GM21619 (cell line): Measurements from ENCODE around the gene SYPL1.

ENCODE experiments used
- ATAC-seq: cut with Tn5 transposase; IDR thresholded peaks from one replicate; pipeline ENCODE4 v1.9.1; 2021; ENCODE audit not compliant: unreplicated experiment

SYPL1 gene

DNA sequence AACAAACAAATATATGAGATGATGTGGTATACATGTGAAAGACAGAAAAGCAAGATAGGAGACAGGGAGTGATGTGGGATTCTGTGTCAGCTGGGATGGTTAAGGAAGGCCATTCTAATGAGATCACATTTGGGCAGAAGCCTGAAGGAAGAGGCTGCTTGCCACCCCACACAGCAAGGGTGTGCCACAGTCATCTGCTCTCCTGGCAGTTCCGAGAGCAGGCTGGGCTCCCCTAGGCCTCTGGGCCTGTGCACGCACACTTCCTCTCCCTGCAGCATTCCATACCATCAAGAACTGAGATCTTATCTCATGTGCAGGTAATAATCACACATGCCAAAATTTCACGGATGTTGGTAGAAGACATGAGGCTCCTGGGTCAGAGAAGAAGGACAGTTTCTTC lies 43.1 kb downstream of the SYPL1 start:
- no peak for ATAC-seq

- ATAC-seq, result no peak
These were observed 43.6 kb downstream of the SYPL1 start for GRCh38 chr7:106068538-106068961.

GRCh38 chr7:106067678-106068077 lies 44.4 kb downstream of the SYPL1 start:
- no peak for ATAC-seq

DNA sequence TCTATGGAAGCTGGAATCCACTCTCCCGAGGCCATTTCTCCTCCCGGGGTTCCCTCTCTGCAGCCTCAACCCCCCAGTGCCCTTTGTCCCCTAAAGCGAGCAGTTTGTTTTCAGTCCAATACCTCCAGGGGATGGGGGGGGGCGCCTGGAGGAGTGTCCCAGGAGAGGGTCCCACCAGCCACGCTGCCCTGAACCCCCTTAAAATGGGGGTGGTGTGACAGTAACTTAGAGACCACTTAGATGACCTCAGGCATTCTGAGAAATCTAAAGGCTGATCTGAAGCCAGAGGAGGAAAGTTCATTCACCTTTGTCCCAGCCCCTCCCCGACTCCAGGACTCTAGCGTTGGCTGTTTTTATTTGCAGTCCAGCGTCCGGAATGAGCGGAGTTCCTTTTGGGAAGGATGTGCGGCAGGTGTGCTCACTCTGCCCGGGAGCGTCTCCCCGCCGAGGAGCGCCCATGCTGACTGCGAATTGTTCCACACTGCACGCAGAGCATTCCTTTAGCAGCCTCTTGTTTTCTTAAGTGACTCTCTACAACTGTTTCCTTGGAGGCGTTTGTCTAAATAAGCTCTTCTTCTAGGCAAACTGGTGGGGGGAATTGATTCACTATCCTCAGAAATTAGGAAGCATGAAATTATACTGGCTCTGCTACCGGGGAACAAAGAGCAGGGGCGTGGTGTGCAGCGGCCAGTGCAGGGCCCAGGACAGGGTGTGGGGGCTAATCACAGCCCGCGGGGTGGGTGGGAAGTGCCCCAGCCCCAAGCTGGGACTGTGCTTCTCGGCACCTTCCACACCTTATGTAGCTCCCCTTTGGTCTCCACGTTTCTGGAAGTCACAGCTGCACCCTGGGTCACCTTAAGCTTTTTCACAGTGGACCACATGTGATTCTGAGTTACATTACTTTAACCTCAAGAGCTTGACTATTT lies 46.3 kb downstream of the SYPL1 start:
- no peak for ATAC-seq

DNA sequence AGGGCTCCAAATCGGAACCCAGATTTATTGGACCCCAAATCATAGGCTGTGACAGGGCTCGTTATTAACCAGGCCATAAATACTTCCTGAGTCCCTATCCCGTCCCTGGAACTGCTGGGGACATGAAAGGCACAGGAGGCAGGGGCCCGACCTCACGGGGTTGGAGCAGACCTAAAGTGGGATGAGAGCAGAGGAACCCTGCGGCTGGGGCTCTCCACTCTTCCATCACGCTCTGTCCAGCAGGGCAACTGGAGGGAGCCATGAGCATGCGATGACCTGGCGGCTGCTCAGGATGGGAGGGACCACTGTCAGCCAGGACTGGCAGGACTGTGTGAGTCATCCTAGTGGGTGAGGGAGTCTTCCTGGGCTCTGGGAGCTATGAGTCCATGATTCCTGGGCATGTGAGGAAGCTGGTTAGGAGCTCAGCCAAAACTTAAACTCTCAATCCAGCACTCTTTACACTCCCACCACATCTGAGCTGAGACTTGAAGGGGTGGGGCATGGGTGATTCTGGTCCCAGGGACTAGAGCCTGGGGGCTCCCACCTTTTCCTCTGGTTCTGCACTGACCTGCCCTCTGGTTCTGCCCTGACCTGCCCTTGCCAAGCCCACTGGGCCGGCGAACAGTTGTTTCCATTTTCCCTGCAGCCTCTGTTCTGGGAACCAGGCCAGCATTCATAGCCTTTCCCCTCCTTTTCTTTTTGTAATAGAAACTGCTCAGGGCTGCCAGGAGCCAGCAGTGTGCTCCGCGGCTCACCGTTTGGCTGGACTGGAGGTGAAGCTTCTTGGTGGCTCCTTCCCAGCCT lies 47.1 kb downstream of the SYPL1 start:
- ATAC-seq, result no peak

DNA sequence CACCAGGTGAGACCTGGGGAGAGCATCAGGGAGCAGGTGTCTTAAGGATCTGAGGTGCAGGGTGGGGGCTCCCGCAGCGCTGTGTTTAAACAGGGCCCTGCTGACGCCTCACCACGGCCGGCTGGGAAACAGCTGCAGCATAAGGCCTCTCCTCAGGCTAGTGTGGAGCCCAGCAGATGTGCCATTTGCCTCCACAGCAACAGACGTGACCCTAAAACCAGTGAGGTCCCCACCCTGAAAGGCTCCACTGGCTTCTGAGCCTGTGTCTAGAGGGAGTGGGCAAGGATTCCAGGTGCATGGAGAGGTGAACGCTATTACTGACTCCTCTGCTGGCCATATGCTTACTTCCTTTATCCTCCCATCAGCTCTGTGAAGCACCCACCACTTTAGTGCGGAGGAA lies 47.8 kb downstream of the SYPL1 start:
- no peak for ATAC-seq

GRCh38 chr7:106063692-106064091 lies 48.4 kb downstream of the SYPL1 start:
- ATAC-seq, result no peak

DNA sequence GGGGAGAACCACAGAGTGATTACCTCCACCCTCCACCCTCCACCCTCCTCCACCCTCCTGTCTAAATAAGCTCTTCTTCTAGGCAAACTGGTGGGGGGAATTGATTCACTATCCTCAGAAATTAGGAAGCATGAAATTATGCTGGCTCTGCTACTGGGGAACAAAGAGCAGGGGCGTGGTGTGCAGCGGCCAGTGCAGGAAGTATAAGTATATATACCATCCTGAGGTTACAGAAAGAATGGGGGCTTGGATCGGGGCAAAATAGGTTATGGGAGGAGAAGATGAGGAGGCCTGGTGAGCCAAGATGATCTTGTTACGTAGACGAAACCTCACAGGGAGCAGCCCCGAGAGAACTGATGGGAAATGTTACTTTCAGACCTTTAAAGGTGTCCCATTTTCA lies 49.1 kb downstream of the SYPL1 start:
- no peak for ATAC-seq

DNA sequence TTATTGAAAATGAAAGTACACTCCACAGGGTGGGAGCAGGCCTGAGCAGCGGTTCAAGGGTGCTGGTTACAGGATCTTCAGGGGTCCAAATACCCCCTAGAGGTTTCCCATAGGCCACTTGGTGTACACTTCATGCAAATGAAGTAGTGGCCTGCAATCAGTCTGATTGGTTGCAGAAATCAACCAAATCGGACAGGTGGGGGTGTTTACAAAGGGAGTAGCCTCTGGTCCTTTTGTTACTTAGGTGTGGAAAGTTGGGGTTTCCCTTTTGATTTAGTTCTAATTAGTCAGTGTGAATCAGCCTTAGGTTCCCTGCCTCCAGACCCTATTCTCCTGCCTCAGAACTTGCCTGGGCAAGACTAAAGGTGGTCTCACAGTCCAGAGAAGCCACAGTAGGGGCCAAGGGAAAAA lies 49.6 kb downstream of the SYPL1 start:
- no peak for ATAC-seq

DNA sequence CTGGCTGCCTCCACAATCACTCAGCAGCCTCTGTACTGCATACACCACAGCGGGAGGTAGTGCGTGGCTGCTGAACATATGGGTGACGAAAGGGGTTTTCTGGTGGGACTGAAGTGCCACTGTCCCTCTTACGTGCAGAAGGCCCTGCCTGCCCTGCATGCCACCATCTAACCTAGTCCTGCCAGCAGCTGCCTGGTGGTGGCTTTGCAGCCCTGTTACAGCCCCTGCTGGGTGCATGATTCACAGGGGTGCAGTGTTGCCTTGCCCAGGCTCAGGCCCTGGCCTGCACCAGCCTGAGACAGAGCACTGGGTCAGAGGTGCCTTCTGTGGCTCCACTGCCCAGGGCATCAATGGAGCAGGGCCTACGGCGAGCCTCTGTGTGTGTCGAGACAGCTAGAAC lies 50.1 kb downstream of the SYPL1 start:
- ATAC-seq, result no peak

GRCh38 chr7:106061301-106061979 lies 50.7 kb downstream of the SYPL1 start:
- peak; percentile 25 for ATAC-seq

- ATAC-seq, result no peak
These were observed 51.7 kb downstream of the SYPL1 start for GRCh38 chr7:106060394-106060920.

- ATAC-seq, result no peak
These were observed 52.6 kb downstream of the SYPL1 start for GRCh38 chr7:106059556-106059955.

GRCh38 chr7:106058928-106059324 lies 53.2 kb downstream of the SYPL1 start:
- ATAC-seq, result no peak

DNA sequence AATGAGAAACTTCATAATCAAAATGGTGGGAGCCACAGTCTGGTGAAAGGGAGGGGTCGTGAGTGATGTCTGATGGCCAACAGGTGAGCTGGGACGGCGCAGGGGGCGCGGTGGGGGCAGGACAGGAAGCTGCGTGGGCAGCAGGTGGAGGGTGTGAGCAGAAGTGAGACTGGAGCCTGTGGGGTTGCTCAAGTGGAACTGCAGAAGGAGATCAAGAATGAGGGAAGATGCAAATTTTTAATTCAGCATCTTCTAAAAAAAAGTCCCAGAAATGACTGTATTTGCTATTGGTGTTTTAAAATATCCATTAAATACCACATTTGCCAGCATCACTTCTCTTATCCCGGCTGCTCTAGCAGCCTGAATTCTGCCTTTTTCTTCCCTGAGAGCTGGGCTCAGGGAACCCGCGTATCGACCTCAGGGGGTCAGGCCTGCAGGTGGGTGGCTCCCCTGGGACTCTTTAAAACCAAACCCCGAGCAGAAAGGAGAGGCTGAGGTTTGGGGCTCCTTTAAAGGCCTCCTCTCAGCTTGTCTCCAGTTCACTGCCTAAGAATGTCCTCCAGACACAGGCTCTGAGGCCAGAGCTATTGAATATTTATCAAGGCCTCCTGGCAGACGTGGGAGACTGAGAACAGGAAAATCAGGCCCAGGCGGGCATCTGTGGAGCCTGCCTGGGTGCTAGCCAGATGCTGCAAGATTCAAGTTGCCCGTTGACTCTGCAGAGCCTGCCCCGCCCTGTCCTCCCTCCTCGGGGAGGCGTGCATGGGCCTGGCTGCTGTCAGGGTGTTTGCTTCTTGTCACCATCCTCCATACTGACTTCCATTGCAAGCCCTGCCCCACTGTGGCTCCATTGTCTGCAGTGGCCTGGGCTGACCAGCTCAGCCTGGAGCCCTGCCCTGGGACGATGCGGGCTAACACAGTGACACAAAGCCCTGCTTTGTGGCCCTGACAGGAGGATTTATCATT lies 53.9 kb downstream of the SYPL1 start:
- ATAC-seq, result peak; percentile 63

GRCh38 chr7:106057204-106057961 lies 54.7 kb downstream of the SYPL1 start:
- no peak for ATAC-seq

DNA sequence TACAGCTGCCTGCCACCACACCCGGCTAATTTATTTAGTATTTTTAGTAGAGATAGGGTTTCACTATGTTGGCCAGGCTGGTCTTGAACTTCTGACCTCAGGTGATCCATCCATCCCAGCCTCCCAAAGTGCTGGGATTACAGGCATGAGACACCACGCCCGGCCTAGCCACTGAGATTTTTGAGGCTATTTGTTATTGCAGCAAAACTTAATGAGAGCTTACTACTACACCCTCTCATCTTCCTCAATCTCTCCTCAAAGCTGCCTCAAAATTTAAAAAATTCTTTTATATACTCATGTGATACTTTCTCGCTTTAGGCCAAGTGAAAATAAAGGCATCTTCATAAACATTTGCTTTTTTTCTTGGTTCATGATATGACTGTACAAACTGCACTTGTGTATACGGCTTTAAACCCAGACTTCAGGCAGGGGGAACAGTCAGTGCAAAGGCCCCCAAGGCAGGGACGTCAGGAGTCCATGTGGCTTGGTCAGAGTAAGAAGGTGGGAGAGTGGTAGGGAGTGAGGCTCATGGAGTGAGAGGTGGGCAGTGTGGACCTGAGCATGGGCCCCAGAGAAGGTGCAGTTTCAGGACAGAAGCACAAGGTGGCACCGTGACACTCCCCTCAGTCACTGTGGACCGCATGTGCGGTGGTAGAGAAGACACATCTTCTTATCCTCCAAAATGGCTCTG lies 55.5 kb downstream of the SYPL1 start:
- ATAC-seq, result peak; percentile 35

DNA sequence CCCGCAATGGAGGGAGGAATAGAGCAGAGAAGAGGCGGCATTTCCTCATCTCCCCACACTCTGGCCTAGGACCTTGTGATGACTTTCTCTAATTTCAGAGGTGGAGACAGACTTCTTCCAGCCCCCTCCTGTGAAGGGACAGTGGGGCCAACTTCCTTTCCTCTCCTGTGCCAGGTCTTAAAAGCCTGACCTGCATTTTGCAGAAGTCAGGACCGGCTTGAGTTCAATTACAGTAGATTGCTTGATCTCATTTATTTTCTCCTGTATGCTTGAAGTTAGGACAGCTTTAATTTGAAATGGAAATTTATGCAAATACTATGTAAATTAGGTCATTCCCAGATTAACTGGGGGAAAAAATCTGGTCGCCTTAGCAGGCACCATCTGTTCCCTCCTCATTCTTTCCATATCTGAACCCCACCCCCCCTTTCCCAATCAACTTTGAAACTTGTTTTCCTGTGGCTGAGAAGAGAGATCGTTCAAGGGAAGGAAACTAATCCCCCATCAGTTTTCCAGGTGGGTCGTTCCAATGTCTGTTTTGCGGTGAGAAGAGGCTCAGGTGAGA lies 57.1 kb downstream of the SYPL1 start:
- ATAC-seq, result no peak
